ENCODE measurements around the gene ARID1B.

DNA sequence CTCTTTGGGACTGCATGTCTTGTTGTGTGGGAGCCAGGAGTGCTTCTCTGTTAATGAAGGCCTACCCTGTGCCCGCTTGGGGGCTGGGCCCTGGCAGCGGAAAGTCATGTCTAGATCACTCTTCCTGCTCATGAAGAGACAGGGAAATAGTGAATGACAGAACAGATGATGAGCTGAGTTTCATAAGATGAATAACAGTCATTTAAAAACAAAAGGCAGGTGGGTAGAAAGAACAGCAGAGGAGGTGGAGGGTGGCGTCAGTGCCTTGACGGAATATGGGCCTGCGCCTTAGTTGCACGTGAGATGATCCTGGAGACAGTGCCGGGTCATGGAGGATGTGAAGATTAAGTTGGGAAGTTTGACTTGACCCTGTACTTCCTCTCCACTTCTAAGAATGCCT is 85.5 kb downstream of the ARID1B start:
- TF ChIP-seq, protein P1, sequence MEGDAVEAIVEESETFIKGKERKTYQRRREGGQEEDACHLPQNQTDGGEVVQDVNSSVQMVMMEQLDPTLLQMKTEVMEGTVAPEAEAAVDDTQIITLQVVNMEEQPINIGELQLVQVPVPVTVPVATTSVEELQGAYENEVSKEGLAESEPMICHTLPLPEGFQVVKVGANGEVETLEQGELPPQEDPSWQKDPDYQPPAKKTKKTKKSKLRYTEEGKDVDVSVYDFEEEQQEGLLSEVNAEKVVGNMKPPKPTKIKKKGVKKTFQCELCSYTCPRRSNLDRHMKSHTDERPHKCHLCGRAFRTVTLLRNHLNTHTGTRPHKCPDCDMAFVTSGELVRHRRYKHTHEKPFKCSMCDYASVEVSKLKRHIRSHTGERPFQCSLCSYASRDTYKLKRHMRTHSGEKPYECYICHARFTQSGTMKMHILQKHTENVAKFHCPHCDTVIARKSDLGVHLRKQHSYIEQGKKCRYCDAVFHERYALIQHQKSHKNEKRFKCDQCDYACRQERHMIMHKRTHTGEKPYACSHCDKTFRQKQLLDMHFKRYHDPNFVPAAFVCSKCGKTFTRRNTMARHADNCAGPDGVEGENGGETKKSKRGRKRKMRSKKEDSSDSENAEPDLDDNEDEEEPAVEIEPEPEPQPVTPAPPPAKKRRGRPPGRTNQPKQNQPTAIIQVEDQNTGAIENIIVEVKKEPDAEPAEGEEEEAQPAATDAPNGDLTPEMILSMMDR (IDR thresholded peaks at IDR 0.05), result no peak
- TF ChIP-seq POLR2A (IDR thresholded peaks at IDR 0.05), result no peak
